NCI-H2081 treated with DMSO at 0.1 percent for 48 hours (cell line): Measurements from ENCODE around the gene CTBP1.

Experiments used
- DNase-seq: peaks from one replicate; lab custom pipeline; 2025; lab: John Stamatoyannopoulos, UW

The CTBP1 gene

GRCh38 chr4:1222938-1223690 is 25.8 kb downstream of the CTBP1 start:
- DNase-seq = no peak

GRCh38 chr4:1222036-1222789 is 26.7 kb downstream of the CTBP1 start:
- no peak for DNase-seq

- DNase-seq = no peak
Measured at GRCh38 chr4:1221155-1221870, 27.6 kb downstream of the CTBP1 start.

- no peak for DNase-seq
Measured at GRCh38 chr4:1220566-1220965, 28.4 kb downstream of the CTBP1 start.

- DNase-seq = no peak
Measured at GRCh38 chr4:1219566-1219950, 29.4 kb downstream of the CTBP1 start.

- no peak for DNase-seq
Measured at GRCh38 chr4:1218634-1219565, 30.0 kb downstream of the CTBP1 start.

- no peak for DNase-seq
Measured at GRCh38 chr4:1217366-1217765, 31.6 kb downstream of the CTBP1 start.

- DNase-seq = no peak
Measured at GRCh38 chr4:1216869-1217294, 32.0 kb downstream of the CTBP1 start.

- DNase-seq = no peak
Measured at GRCh38 chr4:1216076-1216614, 32.8 kb downstream of the CTBP1 start.

- no peak for DNase-seq
Measured at GRCh38 chr4:1215141-1216075, 33.5 kb downstream of the CTBP1 start.

GRCh38 chr4:1214101-1215095 is 34.5 kb downstream of the CTBP1 start:
- DNase-seq = no peak

- DNase-seq = no peak
Measured at GRCh38 chr4:1213336-1213995, 35.5 kb downstream of the CTBP1 start.

GRCh38 chr4:1212546-1213335 is 36.2 kb downstream of the CTBP1 start:
- no peak for DNase-seq

- DNase-seq = no peak
Measured at GRCh38 chr4:1211891-1212545, 36.9 kb downstream of the CTBP1 start.

- no peak for DNase-seq
Measured at GRCh38 chr4:1211371-1211770, 37.6 kb downstream of the CTBP1 start.

GRCh38 chr4:1210971-1211370 is 38.0 kb downstream of the CTBP1 start:
- DNase-seq = no peak

GRCh38 chr4:1210241-1210841 is 38.6 kb downstream of the CTBP1 start:
- no peak for DNase-seq
